Measurements from ENCODE around the gene FMN1.

Gene FMN1

GRCh38 chr15:32716216-32716914 is 478.1 kb downstream of the FMN1 start:
- Histone ChIP-seq H3K27me3 (ENCODE audit: insufficient read depth, low read depth) (no peaks in the 10 kb centered on the region), H3K4me3 (IDR thresholded peaks at IDR 0.05; ENCODE audit: insufficient read depth, low read depth, low read length) (no peak overlapping the region), H4K20me1 (ENCODE audit: insufficient read depth) (no peaks in the 10 kb centered on the region), H3K36me3 (ENCODE audit: insufficient read depth) (no peaks in the 10 kb centered on the region), H3K79me2 (ENCODE audit: insufficient read depth, low read depth) (no peaks in the 10 kb centered on the region), H3K4me2 (no peak overlapping the region), H3K9ac (no peak overlapping the region), H2AFZ (ENCODE audit: low read depth) (no peak overlapping the region), H3K4me1 (ENCODE audit: low read depth, poor library complexity, severe bottlenecking) (peaks cover 3% of the 10 kb centered on the region), H3K27ac (no peak overlapping the region)
- no peak for TF ChIP-seq CTCF (conservative IDR thresholded peaks at IDR 0.05; ENCODE audit: low read depth, low read length)
